Lower lobe of right lung (tissue), 2 donors: ENCODE results near the gene HSD3B1. TPM values are rescaled to one million over a fixed set of nuclear protein-coding genes. Genes with fewer than 3 reads are reported as not detected.

Experiments
- ATAC-seq, 2 donors: fragments of 200-7000 bp; cut with Tn5 transposase; one replicate each; pipeline ENCODE4 v1.9.1; 2020 to 2022; ENCODE audit warnings: mild to moderate bottlenecking in 2 of 2, moderate library complexity in 2 of 2
- DNase-seq: peaks from one replicate; pipeline ENCODE4 v3.0.0-alpha.2; 2020
- H3K27ac ChIP-seq: fragments of 200-600 bp; one replicate; pipeline ENCODE4 v1.8.0; 2022
- H3K27me3 ChIP-seq: fragments of 200-600 bp; one replicate; pipeline ENCODE4 v1.8.0; 2022; ENCODE audit warnings: low read depth
- H3K36me3 ChIP-seq: fragments of 200-600 bp; one replicate; pipeline ENCODE4 v1.8.0; 2022; ENCODE audit warnings: mild to moderate bottlenecking
- H3K4me1 ChIP-seq: fragments of 200-600 bp; one replicate; pipeline ENCODE4 v1.8.0; 2022
- H3K4me3 ChIP-seq: fragments of 200-600 bp; one replicate; pipeline ENCODE4 v1.8.0; 2022; ENCODE audit warnings: mild to moderate bottlenecking
- H3K9me3 ChIP-seq: fragments of 200-600 bp; one replicate; pipeline ENCODE4 v1.8.0; 2022
- CTCF ChIP-seq: fragments of 200-600 bp; IDR thresholded peaks from one replicate; pipeline ENCODE4 v1.8.0; 2022; ENCODE audit warnings: antibody characterized with exemption, mild to moderate bottlenecking
- intact Hi-C: fragments of 100-400 bp; cut with DNase I; formaldehyde crosslinking; loops from one replicate; pipeline ENCODE4 v1.11.0; 2022
- total RNA-seq: library from RNA; stranded (reverse); fragmentation: NEBNext Ultra II Directional; extraction: Animal tissue kit (Norgen Biotek cat#: 25700); gene quantifications from one replicate; pipeline ENCODE4 v1.2.1, GENCODE V29; 2021
- donor health status: DM: no; HTN: yes; CAD: no; lungs with severe emphysema.

Gene HSD3B1
- total RNA-seq, 1 donor from 2014 or later, result not detected

GRCh38 chr1:119467857-119468668 lies 38.9 kb upstream of the HSD3B1 start:
- ATAC-seq (peak in 1 of 2 donors; percentile 19), DNase-seq (no peak)
- Histone ChIP-seq H3K27ac (no peak overlapping the region), H3K4me1 (no peaks in the 10 kb centered on the region), H3K9me3 (no peaks in the 10 kb centered on the region), H3K36me3 (no peaks in the 10 kb centered on the region), H3K27me3 (no peaks in the 10 kb centered on the region), H3K4me3 (no peak overlapping the region)
- no peak for TF ChIP-seq CTCF
- intact Hi-C loops, result no loop called here

GRCh38 chr1:119469741-119470140 lies 37.3 kb upstream of the HSD3B1 start:
- intact Hi-C loops, result no loop called here
- Histone ChIP-seq H3K27me3 (no peaks in the 10 kb centered on the region), H3K4me1 (no peaks in the 10 kb centered on the region), H3K9me3 (no peaks in the 10 kb centered on the region), H3K4me3 (no peak overlapping the region), H3K27ac (no peak overlapping the region), H3K36me3 (no peaks in the 10 kb centered on the region)
- TF ChIP-seq CTCF, result no peak
- ATAC-seq, result no peak
- no peak for DNase-seq

GRCh38 chr1:119470377-119470776 lies 36.6 kb upstream of the HSD3B1 start:
- TF ChIP-seq CTCF, result no peak
- no peak overlapping the region for H3K4me3 ChIP-seq
- ATAC-seq (no peak), DNase-seq (no peak)
- no peaks in the 10 kb centered on the region for H3K36me3 ChIP-seq
- H3K9me3 ChIP-seq, result no peaks in the 10 kb centered on the region
- intact Hi-C loops, result no loop called here
- no peaks in the 10 kb centered on the region for H3K27me3 ChIP-seq
- no peak overlapping the region for H3K27ac ChIP-seq
- no peaks in the 10 kb centered on the region for H3K4me1 ChIP-seq

- no peak for ATAC-seq
Measured at GRCh38 chr1:119470958-119471357, 36.1 kb upstream of the HSD3B1 start.

GRCh38 chr1:119471566-119471965 lies 35.4 kb upstream of the HSD3B1 start:
- intact Hi-C loops, result no loop called here
- H3K27me3 ChIP-seq, result no peaks in the 10 kb centered on the region
- no peak for TF ChIP-seq CTCF

More at GRCh38 chr1:119470958-119471357, 36.1 kb upstream of the HSD3B1 start:
- intact Hi-C loops, result no loop called here
- Histone ChIP-seq H3K9me3 (no peaks in the 10 kb centered on the region), H3K36me3 (no peaks in the 10 kb centered on the region), H3K4me3 (no peak overlapping the region), H3K27ac (no peak overlapping the region), H3K27me3 (no peaks in the 10 kb centered on the region), H3K4me1 (no peaks in the 10 kb centered on the region)
- no peak for DNase-seq
- no peak for TF ChIP-seq CTCF

More at GRCh38 chr1:119471566-119471965, 35.4 kb upstream of the HSD3B1 start:
- no peaks in the 10 kb centered on the region for H3K4me1 ChIP-seq
- H3K36me3 ChIP-seq, result no peaks in the 10 kb centered on the region
- DNase-seq (no peak), ATAC-seq (no peak)
- H3K27ac ChIP-seq, result no peak overlapping the region
- no peak overlapping the region for H3K4me3 ChIP-seq
- no peaks in the 10 kb centered on the region for H3K9me3 ChIP-seq
